HG02588 (cell line): ENCODE measurements around the gene TSPYL4.

ENCODE experiments used
- ATAC-seq: cut with Tn5 transposase; IDR thresholded peaks from one replicate; pipeline ENCODE4 v1.9.1; 2021; ENCODE audit warnings: mild to moderate bottlenecking, moderate library complexity; ENCODE audit not compliant: unreplicated experiment

The TSPYL4 gene

DNA sequence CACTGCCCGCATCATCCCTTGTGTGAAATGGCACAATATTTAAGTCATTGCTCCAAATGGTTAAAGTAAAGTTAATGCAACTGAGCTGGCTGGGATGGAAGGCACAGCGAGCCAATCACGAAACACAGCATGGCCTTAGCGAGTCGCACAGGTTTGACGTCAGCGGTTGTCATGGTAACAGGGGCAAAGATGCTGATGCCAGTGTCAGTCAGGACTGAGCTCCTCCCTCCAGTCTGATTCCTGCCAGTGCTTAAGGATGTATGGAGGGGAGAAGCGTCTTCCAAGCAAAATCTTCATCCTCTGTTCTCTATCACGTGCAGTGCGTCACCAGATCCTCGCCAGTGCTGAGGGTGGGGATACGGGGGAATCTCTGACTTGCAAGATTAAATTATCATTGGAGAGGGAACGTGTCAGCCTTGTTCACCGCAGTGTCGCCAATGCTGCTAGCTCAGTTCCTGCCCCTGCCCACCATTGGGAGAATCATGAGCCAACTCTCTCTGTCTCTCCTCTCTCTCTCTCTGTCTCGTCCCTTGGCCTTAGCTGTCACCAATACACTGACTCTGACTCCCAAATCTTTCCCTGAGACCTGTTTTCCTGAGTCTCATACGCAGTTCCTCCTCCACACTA, 24.5 kb downstream of the TSPYL4 start:
- ATAC-seq, result no peak

- ATAC-seq, result no peak
Observed at GRCh38 chr6:116223355-116223754, 30.5 kb downstream of the TSPYL4 start.

GRCh38 chr6:116221911-116222310, 32.0 kb downstream of the TSPYL4 start:
- ATAC-seq, result no peak

DNA sequence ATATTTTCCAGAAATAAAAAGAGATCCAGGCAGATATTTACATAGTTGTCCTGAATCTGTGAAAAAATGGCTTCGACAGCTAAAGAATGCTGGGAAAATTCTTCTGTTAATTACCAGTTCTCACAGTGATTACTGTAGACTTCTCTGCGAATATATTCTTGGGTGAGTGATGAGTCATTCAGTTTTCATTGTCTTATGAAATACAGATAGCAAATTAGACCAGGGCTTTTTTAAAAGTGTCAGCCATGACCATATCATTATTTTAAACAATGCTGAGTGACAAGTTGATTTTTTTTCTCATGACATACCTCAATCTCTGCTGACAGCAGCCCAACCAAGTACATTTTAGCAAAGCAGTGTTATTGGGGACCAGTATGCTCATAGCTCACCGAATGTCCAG, 32.8 kb downstream of the TSPYL4 start:
- no peak for ATAC-seq

- ATAC-seq, result no peak
Observed at GRCh38 chr6:116218866-116219265, 35.0 kb downstream of the TSPYL4 start.

- no peak for ATAC-seq
Observed at GRCh38 chr6:116218172-116218633, 35.7 kb downstream of the TSPYL4 start.

GRCh38 chr6:116217069-116217468, 36.8 kb downstream of the TSPYL4 start:
- no peak for ATAC-seq

GRCh38 chr6:116215414-116215813, 38.5 kb downstream of the TSPYL4 start:
- ATAC-seq, result no peak

DNA sequence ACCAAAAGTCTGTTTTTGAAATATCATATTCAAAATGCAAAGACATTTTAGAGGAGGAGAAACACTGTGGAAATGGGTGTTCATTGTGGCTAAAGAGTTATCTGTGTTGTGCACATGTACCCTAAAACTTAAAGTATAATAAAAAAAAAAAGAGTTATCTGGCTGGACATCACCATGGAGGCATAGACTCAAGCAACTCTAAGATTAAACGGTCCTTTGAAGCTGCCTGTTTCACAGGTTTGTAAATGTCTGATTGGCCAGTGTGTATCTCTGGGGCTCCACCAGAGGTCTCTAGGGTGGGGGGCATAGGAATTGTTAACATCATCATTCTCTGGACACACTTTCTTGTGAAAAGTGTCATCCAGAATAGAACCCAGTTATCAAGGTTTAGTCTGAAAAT, 39.2 kb downstream of the TSPYL4 start:
- no peak for ATAC-seq

DNA sequence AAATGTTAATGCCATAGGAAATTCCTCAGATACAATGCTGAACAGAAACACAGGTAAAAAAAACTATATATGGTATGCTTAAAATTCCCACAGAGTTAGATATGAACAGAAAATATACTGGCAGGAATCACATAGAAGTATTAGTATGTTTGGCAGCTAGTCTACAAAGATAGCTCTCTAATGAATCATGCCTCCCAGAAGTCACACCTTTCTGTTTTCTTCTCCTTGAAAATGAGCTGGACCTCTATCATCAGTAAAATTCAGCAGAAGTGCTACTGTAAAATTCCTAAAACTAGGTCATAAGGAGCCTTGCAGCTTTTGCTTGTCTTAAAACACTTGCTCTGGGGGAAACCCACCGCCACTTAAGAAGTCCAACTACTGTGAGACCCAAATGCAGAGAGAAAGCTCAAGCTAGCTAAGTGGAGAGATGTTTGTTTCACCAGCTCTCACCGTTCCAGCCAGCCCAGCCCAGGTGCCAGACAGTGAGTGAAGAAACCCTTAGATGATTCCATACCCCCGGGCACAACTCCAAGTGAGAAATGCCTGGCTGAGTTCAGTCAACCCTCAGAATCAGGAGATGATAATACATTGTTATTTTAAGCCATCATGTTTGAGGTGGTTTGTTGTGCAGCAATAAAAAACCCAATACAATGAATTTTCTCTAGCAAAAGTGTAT, 43.0 kb downstream of the TSPYL4 start:
- no peak for ATAC-seq

- no peak for ATAC-seq
Observed at GRCh38 chr6:116210316-116210715, 43.6 kb downstream of the TSPYL4 start.

- ATAC-seq, result no peak
Observed at GRCh38 chr6:116208056-116208785, 45.7 kb downstream of the TSPYL4 start.

DNA sequence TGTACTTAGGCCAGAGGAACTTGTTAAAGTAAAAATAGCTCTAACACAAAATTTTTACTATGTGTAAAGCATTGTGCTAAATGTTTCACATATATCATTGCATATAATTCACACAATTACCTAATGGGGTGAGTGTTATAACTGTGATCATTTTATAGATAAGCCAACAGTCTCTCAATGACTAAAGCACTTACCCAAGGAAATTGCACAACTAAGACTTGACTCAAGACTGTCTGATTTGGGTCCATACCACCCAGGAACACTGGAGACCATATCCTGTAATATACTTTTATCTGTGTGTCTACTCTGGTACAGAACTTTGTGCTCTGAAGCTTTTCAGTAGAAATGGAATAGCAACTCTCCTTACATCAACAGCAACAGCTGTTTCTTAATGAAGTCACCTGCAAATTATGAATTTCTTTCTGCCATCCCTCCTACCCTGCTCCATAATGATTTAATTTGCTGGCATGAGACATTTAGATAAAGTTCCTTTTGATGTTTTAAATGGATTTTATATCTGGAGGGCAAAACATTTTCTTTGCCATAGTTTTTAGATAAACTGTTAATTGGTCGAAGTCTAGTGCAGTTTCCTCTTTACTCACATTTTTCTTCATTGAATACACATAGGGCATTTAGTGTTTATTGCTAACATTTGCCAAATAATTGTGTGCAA, 47.5 kb downstream of the TSPYL4 start:
- ATAC-seq, result no peak

DNA sequence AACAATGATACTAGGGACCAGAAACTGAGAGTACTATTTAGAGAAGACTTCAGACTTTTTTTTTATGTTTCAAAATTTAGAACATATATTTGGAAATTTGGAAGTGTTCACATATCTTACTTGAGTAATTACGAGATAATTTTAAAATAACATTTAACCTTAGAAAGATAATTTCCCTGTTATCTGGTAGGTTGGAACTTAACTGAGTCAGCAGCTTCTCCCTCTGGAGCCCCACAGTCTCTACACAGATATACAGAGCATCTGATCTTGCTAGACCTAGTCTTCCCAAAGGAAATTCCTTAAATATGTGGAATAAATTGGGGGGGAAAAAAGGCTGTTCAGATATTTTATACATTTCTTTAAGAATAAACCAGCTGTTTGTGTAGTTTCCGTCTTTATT, 48.6 kb downstream of the TSPYL4 start:
- ATAC-seq, result no peak

- no peak for ATAC-seq
Observed at GRCh38 chr6:116201538-116201937, 52.3 kb downstream of the TSPYL4 start.

- no peak for ATAC-seq
Observed at GRCh38 chr6:116200619-116201249, 53.1 kb downstream of the TSPYL4 start.
